Panc1 (cell line): Measurements from ENCODE around the gene NNMT.

Experiments used
- CTCF ChIP-seq: fragments of 450-650 bp; IDR thresholded peaks from 2 replicates; pipeline ENCODE4 v1.5.1; 2017; ENCODE audit warnings: mild to moderate bottlenecking
- POLR2AphosphoS5 ChIP-seq: IDR thresholded peaks from 2 replicates; pipeline ENCODE4 v1.6.1; 2012; ENCODE audit warnings: mild to moderate bottlenecking, low read depth, low read length, moderate library complexity

GRCh38 chr11:114254571-114255146 lies 41.5 kb upstream of the NNMT start:
- TF ChIP-seq CTCF (no peak), POLR2AphosphoS5 (no peak)
